K562 (cell line): Measurements from ENCODE around the gene SLC5A4.
"Not testable (repeated sequence)": the region's sequence is repeated elsewhere in the genome, so short reads cannot be mapped to it uniquely, and the experiment has no call there.

ENCODE experiments used
- POLR2A ChIP-seq: fragments of 450-650 bp; conservative IDR thresholded peaks from 2 replicates; pipeline ENCODE4 v1.6.1; 2016
- SUPT5H ChIP-seq: fragments of 450-650 bp; IDR thresholded peaks from 2 replicates; pipeline ENCODE4 v1.6.1; 2016
- TAF1 ChIP-seq: IDR thresholded peaks from 2 replicates; pipeline ENCODE4 v1.6.1; 2011; ENCODE audit warnings: mild to moderate bottlenecking, low read length, moderate library complexity; ENCODE audit not compliant: insufficient read depth, control insufficient read depth, severe bottlenecking; ENCODE audit errors: extremely low read depth
- TF ChIP-seq, protein P1 (sequence below): fragments of 250-450 bp; sonication (Bioruptor Pico); IDR thresholded peaks from 2 replicates; pipeline ENCODE4 v1.4.0; 2020; ENCODE audit warnings: mild to moderate bottlenecking, moderate library complexity

DNA sequence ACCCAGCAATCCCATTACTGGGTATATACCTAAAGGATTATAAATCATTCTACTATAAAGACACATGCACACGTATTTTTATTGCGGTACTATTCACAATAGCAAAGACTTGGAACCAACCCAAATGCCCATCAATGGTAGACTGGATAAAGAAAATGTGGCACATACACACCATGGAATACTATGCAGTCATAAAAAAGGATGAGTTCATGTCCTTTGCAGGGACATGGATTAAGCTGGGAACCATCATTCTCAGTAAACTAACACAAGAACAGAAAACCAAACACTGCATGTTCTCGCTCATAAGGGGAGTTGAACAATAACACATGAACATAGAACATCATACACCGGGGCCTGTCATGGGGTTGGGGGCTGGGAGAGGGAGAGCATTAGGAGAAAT lies 8.5 kb upstream of the SLC5A4 start:
- not testable (repeated sequence) for TF ChIP-seq SUPT5H, TAF1, POLR2A
- TF ChIP-seq, protein P1, sequence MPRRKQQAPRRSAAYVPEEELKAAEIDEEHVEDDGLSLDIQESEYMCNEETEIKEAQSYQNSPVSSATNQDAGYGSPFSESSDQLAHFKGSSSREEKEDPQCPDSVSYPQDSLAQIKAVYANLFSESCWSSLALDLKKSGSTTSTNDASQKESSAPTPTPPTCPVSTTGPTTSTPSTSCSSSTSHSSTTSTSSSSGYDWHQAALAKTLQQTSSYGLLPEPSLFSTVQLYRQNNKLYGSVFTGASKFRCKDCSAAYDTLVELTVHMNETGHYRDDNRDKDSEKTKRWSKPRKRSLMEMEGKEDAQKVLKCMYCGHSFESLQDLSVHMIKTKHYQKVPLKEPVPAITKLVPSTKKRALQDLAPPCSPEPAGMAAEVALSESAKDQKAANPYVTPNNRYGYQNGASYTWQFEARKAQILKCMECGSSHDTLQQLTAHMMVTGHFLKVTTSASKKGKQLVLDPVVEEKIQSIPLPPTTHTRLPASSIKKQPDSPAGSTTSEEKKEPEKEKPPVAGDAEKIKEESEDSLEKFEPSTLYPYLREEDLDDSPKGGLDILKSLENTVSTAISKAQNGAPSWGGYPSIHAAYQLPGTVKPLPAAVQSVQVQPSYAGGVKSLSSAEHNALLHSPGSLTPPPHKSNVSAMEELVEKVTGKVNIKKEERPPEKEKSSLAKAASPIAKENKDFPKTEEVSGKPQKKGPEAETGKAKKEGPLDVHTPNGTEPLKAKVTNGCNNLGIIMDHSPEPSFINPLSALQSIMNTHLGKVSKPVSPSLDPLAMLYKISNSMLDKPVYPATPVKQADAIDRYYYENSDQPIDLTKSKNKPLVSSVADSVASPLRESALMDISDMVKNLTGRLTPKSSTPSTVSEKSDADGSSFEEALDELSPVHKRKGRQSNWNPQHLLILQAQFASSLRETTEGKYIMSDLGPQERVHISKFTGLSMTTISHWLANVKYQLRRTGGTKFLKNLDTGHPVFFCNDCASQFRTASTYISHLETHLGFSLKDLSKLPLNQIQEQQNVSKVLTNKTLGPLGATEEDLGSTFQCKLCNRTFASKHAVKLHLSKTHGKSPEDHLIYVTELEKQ = not testable (repeated sequence)
